HCT116 (cell line): ENCODE results near the gene CPA4. TPM values are rescaled to one million over a fixed set of nuclear protein-coding genes. Genes with fewer than 3 reads are reported as not detected.

ENCODE experiments used
- ATAC-seq: fragments of 200-7000 bp; cut with Tn5 transposase; 2 replicates; pipeline ENCODE4 v1.9.1; 2020; ENCODE audit warnings: mild to moderate bottlenecking, moderate library complexity
- BruUV-seq: library from RNA; stranded (reverse); fragments of 400-500 nt; replicated peaks from 2 replicates; lab custom pipeline; 2021; lab: Mats Ljungman, UMichigan
- CTCF ChIA-PET: fragments of 300-600 bp; sonication (Branson Sonifier 250); formaldehyde crosslinking; loops from one replicate; lab custom pipeline; 2021; ENCODE audit warnings: antibody characterized with exemption; lab: Charles Lee
- POLR2A ChIA-PET: fragments of 300-600, 350-600 bp; sonication (Branson Sonifier 250); formaldehyde crosslinking; loops from one replicate; lab custom pipeline; 2021; ENCODE audit warnings: antibody characterized with exemption; lab: Charles Lee
- RAD21 ChIA-PET, 2 experiments: fragments of 300-600 bp; sonication (Branson Sonifier 250); formaldehyde crosslinking; loops; one replicate each; lab custom pipeline; 2023; ENCODE audit warnings: low total read pairs in 2 of 2; ENCODE audit not compliant: uncharacterized antibody in 2 of 2, unreplicated experiment in 2 of 2, low non-redundant PET in 1 of 2; lab: Charles Lee
- DNase-seq: peaks from one replicate; pipeline ENCODE4 v3.0.0-alpha.2; 2010; ENCODE audit warnings: low read depth, low spot score
- H2AFZ ChIP-seq: fragments of 200-600 bp; shearing (Covaris generic), sonication (generic); 2 replicates; pipeline ENCODE4 v1.6.1; 2017; ENCODE audit warnings: low read depth, mixed run types, mixed read lengths, antibody characterized with exemption, low read length; ENCODE audit not compliant: poor library complexity, severe bottlenecking
- H3K27ac ChIP-seq: 2 replicates; pipeline ENCODE4 v1.5.1; 2012; ENCODE audit warnings: low read depth, low read length
- H3K27me3 ChIP-seq: fragments of 200-600 bp; sonication (generic); 2 replicates; pipeline ENCODE4 v1.6.1; 2016; ENCODE audit warnings: mixed run types, low read length, mixed read lengths; ENCODE audit not compliant: insufficient read depth
- H3K36me3 ChIP-seq, 2 experiments: fragments of 200-500 bp in 1 of 2; fragments of 200-600 bp in 1 of 2; sonication (Bioruptor generic) in 1 of 2; sonication (generic) in 1 of 2; 2 replicates each; pipeline versions ENCODE4 v1.5.1 to v1.6.1; 2014 to 2016; ENCODE audit warnings: low read length in 2 of 2, inconsistent platforms in 1 of 2, mixed read lengths in 1 of 2, mixed run types in 1 of 2; ENCODE audit not compliant: insufficient read depth in 2 of 2, control insufficient read depth in 1 of 2
- H3K4me1 ChIP-seq, 2 experiments: fragments of 200-600 bp in 1 of 2; sonication (generic) in 1 of 2; 2 replicates each; pipeline versions ENCODE4 v1.5.1 to v1.6.1; 2012 to 2017; ENCODE audit warnings: low read length in 2 of 2, inconsistent platforms in 1 of 2, mild to moderate bottlenecking in 1 of 2, mixed read lengths in 1 of 2, mixed run types in 1 of 2, moderate library complexity in 1 of 2; ENCODE audit not compliant: insufficient read depth in 2 of 2, control insufficient read depth in 1 of 2
- H3K4me2 ChIP-seq: fragments of 200-600 bp; sonication (generic); 2 replicates; pipeline ENCODE4 v1.6.1; 2017; ENCODE audit warnings: mixed run types, low read length, mixed read lengths
- H3K4me3 ChIP-seq, 2 experiments: fragments of 200-600 bp in 1 of 2; sonication (generic) in 1 of 2; replicated peaks in 1 of 2; 2 replicates each; pipeline ENCODE4 v1.5.1; 2011 to 2016; ENCODE audit warnings: low read length in 2 of 2, control low read depth in 1 of 2, low read depth in 1 of 2, mild to moderate bottlenecking in 1 of 2, mixed read lengths in 1 of 2, mixed run types in 1 of 2
- H3K79me2 ChIP-seq: fragments of 200-600 bp; sonication (generic); 2 replicates; pipeline ENCODE4 v1.6.1; 2017; ENCODE audit warnings: mild to moderate bottlenecking, mixed run types, low read length, moderate library complexity, mixed read lengths; ENCODE audit not compliant: insufficient read depth
- H3K9ac ChIP-seq: fragments of 200-600 bp; sonication (generic); 2 replicates; pipeline ENCODE4 v1.6.1; 2016; ENCODE audit warnings: low read length, mixed read lengths
- H3K9me2 ChIP-seq: fragments of 200-600 bp; sonication (generic), shearing (Covaris generic); 2 replicates; pipeline ENCODE4 v1.6.1; 2017; ENCODE audit warnings: mixed run types, mild to moderate bottlenecking, moderate library complexity; ENCODE audit not compliant: insufficient read depth
- H3K9me3 ChIP-seq, 2 experiments: fragments of 200-500 bp in 1 of 2; fragments of 200-600 bp in 1 of 2; sonication (Bioruptor generic) in 1 of 2; sonication (generic) in 1 of 2; 2 replicates each; pipeline ENCODE4 v1.6.1; 2014 to 2017; ENCODE audit warnings: low read length in 2 of 2, mixed read lengths in 2 of 2, inconsistent platforms in 1 of 2, low read depth in 1 of 2, mild to moderate bottlenecking in 1 of 2, mixed run types in 1 of 2, moderate library complexity in 1 of 2; ENCODE audit not compliant: control insufficient read depth in 1 of 2, insufficient read depth in 1 of 2
- H4K20me1 ChIP-seq: fragments of 200-600 bp; sonication (generic), shearing (Covaris generic); 2 replicates; pipeline ENCODE4 v1.6.1; 2017; ENCODE audit warnings: mixed run types, mild to moderate bottlenecking, moderate library complexity; ENCODE audit not compliant: insufficient read depth
- CEBPB ChIP-seq: IDR thresholded peaks from 2 replicates; pipeline ENCODE4 v1.6.1; 2012; ENCODE audit warnings: low read depth
- ELF1 ChIP-seq: IDR thresholded peaks from 2 replicates; pipeline ENCODE4 v1.6.1; 2012; ENCODE audit warnings: low read depth, borderline replicate concordance
- EZH2phosphoT487 ChIP-seq: fragments of 200-600 bp; IDR thresholded peaks from 2 replicates; pipeline ENCODE4 v1.6.1; 2018; ENCODE audit warnings: antibody characterized with exemption, borderline replicate concordance
- FOSL1 ChIP-seq: IDR thresholded peaks from 2 replicates; pipeline ENCODE4 v1.6.1; 2012; ENCODE audit warnings: low read depth
- JUND ChIP-seq: IDR thresholded peaks from 2 replicates; pipeline ENCODE4 v1.6.1; 2012
- MAX ChIP-seq: IDR thresholded peaks from 2 replicates; pipeline ENCODE4 v1.6.1; 2012
- POLR2A ChIP-seq: IDR thresholded peaks from 2 replicates; pipeline ENCODE4 v1.7.0; 2011; ENCODE audit warnings: borderline replicate concordance; ENCODE audit not compliant: insufficient read depth, insufficient read length; ENCODE audit errors: extremely low read depth
- POLR2AphosphoS5 ChIP-seq: IDR thresholded peaks from 2 replicates; pipeline ENCODE4 v1.6.1; 2011; ENCODE audit warnings: mild to moderate bottlenecking, low read depth, low read length, moderate library complexity
- REST ChIP-seq: IDR thresholded peaks from 2 replicates; pipeline ENCODE4 v1.6.1; 2012; ENCODE audit warnings: low read depth
- SIN3A ChIP-seq: IDR thresholded peaks from 2 replicates; pipeline ENCODE4 v1.6.1; 2012; ENCODE audit warnings: low read depth
- SP1 ChIP-seq: IDR thresholded peaks from 2 replicates; pipeline ENCODE4 v1.6.1; 2012; ENCODE audit warnings: low read depth
- TCF7L2 ChIP-seq: IDR thresholded peaks from 2 replicates; pipeline ENCODE4 v1.7.0; 2011; ENCODE audit warnings: borderline replicate concordance, inconsistent platforms; ENCODE audit not compliant: insufficient read depth, insufficient read length; ENCODE audit errors: extremely low read depth
- YY1 ChIP-seq: IDR thresholded peaks from 2 replicates; pipeline ENCODE4 v1.6.1; 2011; ENCODE audit warnings: low read length, low read depth, moderate library complexity, mild to moderate bottlenecking; ENCODE audit not compliant: insufficient replicate concordance; ENCODE audit errors: extremely low read depth
- ZNF274 ChIP-seq: fragments of 200-500 bp; sonication (Bioruptor generic); IDR thresholded peaks from 2 replicates; pipeline ENCODE4 v1.6.1; 2014; ENCODE audit warnings: mild to moderate bottlenecking, low read depth, low read length, inconsistent platforms
- intact Hi-C: fragments of 100-400 bp; cut with micrococcal nuclease; formaldehyde crosslinking; loops from 2 replicates; pipeline ENCODE4 v1.10.0; 2022
- total RNA-seq: library from RNA; stranded (reverse); gene quantifications from one replicate; pipeline ENCODE4 v1.2.1, GENCODE V29; 2021; ENCODE audit not compliant: unreplicated experiment
- TF ChIP-seq, protein P1 (sequence below), 3 experiments: fragments of 200-600 bp in 1 of 3; sonication (generic) in 1 of 3; IDR thresholded peaks in 2 of 3; conservative IDR thresholded peaks in 1 of 3; 2 replicates each; pipeline ENCODE4 v1.5.1; 2012 to 2017; ENCODE audit warnings: low read depth in 2 of 3, low read length in 2 of 3, antibody characterized with exemption in 1 of 3, borderline replicate concordance in 1 of 3, control low read depth in 1 of 3, mild to moderate bottlenecking in 1 of 3, mixed read lengths in 1 of 3, mixed run types in 1 of 3, moderate library complexity in 1 of 3; ENCODE audit not compliant: insufficient read depth in 1 of 3

The CPA4 gene
- total RNA-seq, 1 experiment from 2014 or later, result 38.7 TPM

DNA sequence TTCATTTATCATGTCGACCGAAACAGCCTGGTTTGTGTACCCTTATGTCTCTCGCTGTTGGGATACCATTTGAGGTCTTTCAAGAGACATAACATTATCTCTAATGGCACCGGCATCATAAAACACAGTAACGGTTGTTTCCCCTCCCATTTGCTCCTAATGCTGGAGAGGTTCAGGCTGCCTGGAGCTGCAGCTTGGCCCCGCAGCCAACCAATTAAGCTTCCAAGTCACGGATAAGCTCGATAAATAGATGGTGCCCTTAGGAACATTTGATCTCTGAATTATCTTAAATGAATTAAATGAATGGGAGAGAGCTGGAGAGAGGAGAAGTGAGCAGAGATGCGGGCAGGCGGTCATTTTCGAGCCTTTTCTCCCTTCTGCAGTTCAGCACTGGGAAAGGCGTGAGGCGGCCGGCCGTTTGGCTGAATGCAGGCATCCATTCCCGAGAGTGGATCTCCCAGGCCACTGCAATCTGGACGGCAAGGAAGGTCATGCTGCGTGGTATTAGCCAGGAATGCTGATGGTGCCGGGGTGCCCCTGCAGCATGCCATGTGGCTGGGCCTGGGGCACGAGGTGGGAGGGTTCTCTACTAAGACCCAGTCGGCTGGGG is 12.6 kb downstream of the CPA4 start (continued):
- TF ChIP-seq REST, result no peak
- no peak for TF ChIP-seq EZH2phosphoT487
- TF ChIP-seq ELF1, result no peak
- TF ChIP-seq POLR2A, result no peak

GRCh38 chr7:130309986-130310385 is 17.0 kb downstream of the CPA4 start:
- CTCF ChIA-PET, result no interaction called here
- DNase-seq (no peak), ATAC-seq (no peak)
- Histone ChIP-seq H3K4me3 (no peak overlapping the region), H2AFZ (no peak overlapping the region), H3K4me1 (no peaks in the 10 kb centered on the region), H3K27me3 (no peaks in the 10 kb centered on the region), H3K27ac (no peak overlapping the region), H3K9me2 (no peaks in the 10 kb centered on the region), H3K79me2 (no peaks in the 10 kb centered on the region), H3K9ac (no peak overlapping the region), H3K36me3 (peaks cover 0 to 41% of the 10 kb centered on the region in 2 experiments; a peak in 1 of 4 replicates), H3K4me2 (no peak overlapping the region), H3K9me3 (no peaks in the 10 kb centered on the region), H4K20me1 (no peaks in the 10 kb centered on the region)
- RAD21 ChIA-PET, result no interaction called here
- BruUV-seq, result no TSS peak
- POLR2A ChIA-PET, result interaction anchor here (0.5 kb wide), 1 partner anchor 450 kb away, joined by 3 read pairs; no protein-coding TSS in a partner anchor
- intact Hi-C loops, result no loop called here
- TF ChIP-seq POLR2AphosphoS5 (no peak), ELF1 (no peak), FOSL1 (no peak), YY1 (no peak), CEBPB (no peak), SP1 (no peak), SIN3A (no peak), JUND (no peak), ZNF274 (no peak), TCF7L2 (no peak), MAX (no peak), POLR2A (no peak), REST (no peak)
- TF ChIP-seq, protein P1, sequence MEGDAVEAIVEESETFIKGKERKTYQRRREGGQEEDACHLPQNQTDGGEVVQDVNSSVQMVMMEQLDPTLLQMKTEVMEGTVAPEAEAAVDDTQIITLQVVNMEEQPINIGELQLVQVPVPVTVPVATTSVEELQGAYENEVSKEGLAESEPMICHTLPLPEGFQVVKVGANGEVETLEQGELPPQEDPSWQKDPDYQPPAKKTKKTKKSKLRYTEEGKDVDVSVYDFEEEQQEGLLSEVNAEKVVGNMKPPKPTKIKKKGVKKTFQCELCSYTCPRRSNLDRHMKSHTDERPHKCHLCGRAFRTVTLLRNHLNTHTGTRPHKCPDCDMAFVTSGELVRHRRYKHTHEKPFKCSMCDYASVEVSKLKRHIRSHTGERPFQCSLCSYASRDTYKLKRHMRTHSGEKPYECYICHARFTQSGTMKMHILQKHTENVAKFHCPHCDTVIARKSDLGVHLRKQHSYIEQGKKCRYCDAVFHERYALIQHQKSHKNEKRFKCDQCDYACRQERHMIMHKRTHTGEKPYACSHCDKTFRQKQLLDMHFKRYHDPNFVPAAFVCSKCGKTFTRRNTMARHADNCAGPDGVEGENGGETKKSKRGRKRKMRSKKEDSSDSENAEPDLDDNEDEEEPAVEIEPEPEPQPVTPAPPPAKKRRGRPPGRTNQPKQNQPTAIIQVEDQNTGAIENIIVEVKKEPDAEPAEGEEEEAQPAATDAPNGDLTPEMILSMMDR (IDR thresholded peaks at IDR 0.05 in 2 of 3, conservative IDR thresholded peaks at IDR 0.05 in 1 of 3; ENCODE audit: borderline replicate concordance in 1 of 3, insufficient read depth in 1 of 3, low read depth in 2 of 3, low read length in 2 of 3), result no peak
